Neuronal stem cell (in vitro differentiated cells): ENCODE results near the gene ANK3.
A peak's percentile ranks its signal among the peaks of the same experiment; 100 is the strongest.

Source experiments
- DNase-seq: peaks from one replicate; pipeline ENCODE4 v3.0.0-alpha.2; 2013; ENCODE audit warnings: low spot score
- H2AFZ ChIP-seq: one replicate; pipeline ENCODE4 v1.6.1; 2013; ENCODE audit warnings: mild to moderate bottlenecking, low read length, inconsistent platforms
- H2AK5ac ChIP-seq: 2 replicates; pipeline ENCODE4 v1.6.1; 2013; ENCODE audit warnings: low read depth, mild to moderate bottlenecking, inconsistent platforms, low read length, moderate library complexity, mixed read lengths
- H2BK120ac ChIP-seq: 2 replicates; pipeline ENCODE4 v1.6.1; 2013; ENCODE audit warnings: low read depth, mild to moderate bottlenecking, inconsistent platforms, low read length, moderate library complexity, mixed read lengths
- H2BK12ac ChIP-seq: one replicate; pipeline ENCODE4 v1.6.1; 2013; ENCODE audit warnings: low read length, inconsistent platforms
- H2BK15ac ChIP-seq: 2 replicates; pipeline ENCODE4 v1.6.1; 2013; ENCODE audit warnings: mild to moderate bottlenecking, low read length, inconsistent platforms, mixed read lengths
- H2BK5ac ChIP-seq: one replicate; pipeline ENCODE4 v1.6.1; 2013; ENCODE audit warnings: inconsistent platforms, mild to moderate bottlenecking, low read length, moderate library complexity
- H3K14ac ChIP-seq: one replicate; pipeline ENCODE4 v1.6.1; 2013; ENCODE audit warnings: low read length, inconsistent platforms
- H3K18ac ChIP-seq: 2 replicates; pipeline ENCODE4 v1.6.1; 2013; ENCODE audit warnings: low read length, inconsistent platforms
- H3K23ac ChIP-seq: 2 replicates; pipeline ENCODE4 v1.6.1; 2013; ENCODE audit warnings: low read depth, mild to moderate bottlenecking, mixed read lengths, low read length, inconsistent platforms; ENCODE audit not compliant: poor library complexity
- H3K27ac ChIP-seq: replicated peaks from 3 replicates; pipeline ENCODE4 v1.5.1; 2013; ENCODE audit warnings: low read length, inconsistent platforms
- H3K27me3 ChIP-seq, 3 experiments: 2 replicates each; pipeline ENCODE4 v1.6.1; 2013; ENCODE audit warnings: low read length in 3 of 3, mild to moderate bottlenecking in 2 of 3, inconsistent platforms in 1 of 3, low read depth in 1 of 3, mixed read lengths in 1 of 3, moderate library complexity in 1 of 3; ENCODE audit not compliant: control insufficient read depth in 3 of 3, insufficient read depth in 3 of 3
- H3K36me3 ChIP-seq, 2 donors: replicated peaks in 1 of 2; 2 replicates each; pipeline ENCODE4 v1.6.1; 2013; ENCODE audit warnings: low read length in 2 of 2; ENCODE audit not compliant: control insufficient read depth in 2 of 2, insufficient read depth in 2 of 2
- H3K4ac ChIP-seq: 2 replicates; pipeline ENCODE4 v1.6.1; 2013; ENCODE audit warnings: inconsistent platforms, mild to moderate bottlenecking, low read length, moderate library complexity
- H3K4me1 ChIP-seq, 2 donors: 1 replicate in 1 of 2; 2 replicates in 1 of 2; pipeline ENCODE4 v1.6.1; 2013; ENCODE audit warnings: low read length in 2 of 2, low read depth in 1 of 2; ENCODE audit not compliant: control insufficient read depth in 2 of 2, insufficient read depth in 1 of 2
- H3K4me2 ChIP-seq: one replicate; pipeline ENCODE4 v1.6.1; 2013; ENCODE audit warnings: mild to moderate bottlenecking, low read length, inconsistent platforms; ENCODE audit not compliant: insufficient read depth, poor library complexity, severe bottlenecking
- H3K4me3 ChIP-seq, 2 donors: 2 replicates each; pipeline ENCODE4 v1.5.1; 2013; ENCODE audit warnings: low read length in 2 of 2, mild to moderate bottlenecking in 2 of 2, inconsistent platforms in 1 of 2, moderate library complexity in 1 of 2
- H3K79me1 ChIP-seq: one replicate; pipeline ENCODE4 v1.6.1; 2013; ENCODE audit warnings: low read depth, mild to moderate bottlenecking, inconsistent platforms, low read length, moderate library complexity
- H3K9ac ChIP-seq: one replicate; pipeline ENCODE4 v1.6.1; 2013; ENCODE audit warnings: mild to moderate bottlenecking, low read depth, low read length, inconsistent platforms; ENCODE audit not compliant: poor library complexity
- H3K9me3 ChIP-seq, 2 donors: replicated peaks in 1 of 2; 2 replicates each; pipeline versions ENCODE3 to v1.6.1; 2013; ENCODE audit warnings: low read length in 2 of 2, mild to moderate bottlenecking in 2 of 2, inconsistent platforms in 1 of 2, low read depth in 1 of 2, mixed read lengths in 1 of 2, moderate library complexity in 1 of 2; ENCODE audit not compliant: control insufficient read depth in 2 of 2, insufficient read depth in 1 of 2
- H4K8ac ChIP-seq: one replicate; pipeline ENCODE4 v1.6.1; 2013; ENCODE audit warnings: low read depth, mild to moderate bottlenecking, inconsistent platforms, low read length, moderate library complexity
- H4K91ac ChIP-seq: one replicate; pipeline ENCODE4 v1.6.1; 2013; ENCODE audit warnings: low read length, low read depth, mild to moderate bottlenecking, inconsistent platforms; ENCODE audit not compliant: poor library complexity
- WGBS, 2 donors: extraction: QIAGEN DNeasy Blood & Tissue Kit; methylation state at CpG; one replicate each; pipeline ENCODE4 v1.1.7; 2013; ENCODE audit warnings: missing lambda C conversion rate in 2 of 2, mixed read lengths in 1 of 2; ENCODE audit not compliant: insufficient read length in 2 of 2, insufficient replicate concordance in 1 of 2; ENCODE audit errors: extremely low coverage in 2 of 2; 5-methylcytosine and 5-hydroxymethylcytosine counted together

Gene ANK3

GRCh38 chr10:60338786-60339185 is 50.9 kb downstream of the ANK3 start:
- no peaks in the 10 kb centered on the region for H3K9me3 ChIP-seq
- WGBS, 2 donors = no CpG with 5 or more reads among the region's 2 CpGs
- H2BK12ac ChIP-seq = no peak overlapping the region

GRCh38 chr10:60338002-60338564 is 51.6 kb downstream of the ANK3 start:
- no peaks in the 10 kb centered on the region for H3K79me1 ChIP-seq

More at GRCh38 chr10:60338786-60339185, 50.9 kb downstream of the ANK3 start:
- Histone ChIP-seq H2AK5ac (no peak overlapping the region), H4K91ac (no peak overlapping the region), H3K4ac (no peak overlapping the region), H2BK15ac (no peak overlapping the region), H3K79me1 (no peaks in the 10 kb centered on the region), H3K4me1 (peaks cover 0 to 10% of the 10 kb centered on the region in 2 donors), H3K4me2 (no peak overlapping the region), H3K4me3 (no peak overlapping the region), H3K27me3 (no peaks in the 10 kb centered on the region), H4K8ac (no peak overlapping the region), H3K14ac (no peak overlapping the region), H3K9ac (no peak overlapping the region), H3K27ac (no peak overlapping the region), H2BK5ac (no peak overlapping the region), H3K18ac (no peak overlapping the region), H2BK120ac (no peak overlapping the region), H3K23ac (no peak overlapping the region), H2AFZ (no peak overlapping the region), H3K36me3 (no peaks in the 10 kb centered on the region)
- DNase-seq = no peak

GRCh38 chr10:60336901-60337630 is 52.6 kb downstream of the ANK3 start:
- Histone ChIP-seq H3K14ac (no peak overlapping the region), H2BK120ac (no peak overlapping the region), H2AFZ (peak overlapping the region; percentile 16), H3K4me1 (peaks cover 0 to 10% of the 10 kb centered on the region in 2 donors), H3K23ac (no peak overlapping the region), H2BK12ac (no peak overlapping the region), H3K4me2 (no peak overlapping the region), H3K36me3 (no peaks in the 10 kb centered on the region), H2BK15ac (no peak overlapping the region), H3K79me1 (no peaks in the 10 kb centered on the region), H3K4ac (no peak overlapping the region), H3K27ac (no peak overlapping the region), H4K8ac (no peak overlapping the region), H3K9ac (no peak overlapping the region), H3K4me3 (no peak overlapping the region), H3K9me3 (no peaks in the 10 kb centered on the region), H2AK5ac (no peak overlapping the region), H3K18ac (no peak overlapping the region), H3K27me3 (no peaks in the 10 kb centered on the region), H4K91ac (no peak overlapping the region), H2BK5ac (no peak overlapping the region)
- no CpG with 5 or more reads among the region's 3 CpGs for WGBS, 2 donors
- no peak for DNase-seq

More at GRCh38 chr10:60338002-60338564, 51.6 kb downstream of the ANK3 start:
- WGBS, 2 donors = no CpG with 5 or more reads among the region's 2 CpGs
- Histone ChIP-seq H3K36me3 (no peaks in the 10 kb centered on the region), H3K4ac (no peak overlapping the region), H3K4me1 (peaks cover 0 to 10% of the 10 kb centered on the region in 2 donors), H2AK5ac (no peak overlapping the region), H3K4me3 (no peak overlapping the region), H3K18ac (no peak overlapping the region), H3K27me3 (no peaks in the 10 kb centered on the region), H2BK5ac (no peak overlapping the region), H3K4me2 (no peak overlapping the region), H2BK12ac (no peak overlapping the region), H2BK120ac (no peak overlapping the region), H3K14ac (no peak overlapping the region), H3K23ac (no peak overlapping the region), H4K8ac (no peak overlapping the region), H2AFZ (no peak overlapping the region), H3K9ac (no peak overlapping the region), H2BK15ac (no peak overlapping the region), H4K91ac (no peak overlapping the region), H3K27ac (no peak overlapping the region), H3K9me3 (no peaks in the 10 kb centered on the region)
- no peak for DNase-seq

GRCh38 chr10:60335708-60336107 is 54.0 kb downstream of the ANK3 start:
- Histone ChIP-seq H2BK5ac (no peak overlapping the region), H3K27ac (no peak overlapping the region), H3K23ac (no peak overlapping the region), H3K27me3 (no peaks in the 10 kb centered on the region), H2BK120ac (no peak overlapping the region), H3K79me1 (no peaks in the 10 kb centered on the region), H3K9ac (no peak overlapping the region), H3K14ac (no peak overlapping the region), H4K8ac (no peak overlapping the region), H2AFZ (no peak overlapping the region), H3K4ac (no peak overlapping the region), H2AK5ac (no peak overlapping the region), H2BK15ac (no peak overlapping the region), H3K4me2 (no peak overlapping the region), H3K18ac (no peak overlapping the region), H2BK12ac (no peak overlapping the region), H3K4me3 (no peak overlapping the region), H3K9me3 (no peaks in the 10 kb centered on the region), H3K4me1 (peaks cover 0 to 10% of the 10 kb centered on the region in 2 donors), H3K36me3 (no peaks in the 10 kb centered on the region), H4K91ac (no peak overlapping the region)
- DNase-seq = no peak
- WGBS, 2 donors = no CpG with 5 or more reads among the region's 5 CpGs
